K562 (cell line): Measurements from ENCODE around the gene CLIC3.

Experiments used
- CREM ChIP-seq: IDR thresholded peaks from 2 replicates; pipeline ENCODE4 v1.6.1; 2014; ENCODE audit warnings: antibody characterized with exemption, low read depth
- MAZ ChIP-seq, 2 experiments: fragments of 450-650 bp in 1 of 2; sonication (generic) in 1 of 2; formaldehyde crosslinking; IDR thresholded peaks in 1 of 2; conservative IDR thresholded peaks in 1 of 2; 2 replicates each; pipeline versions ENCODE4 v1.4.0 to v1.5.0; 2020; ENCODE audit warnings: mild to moderate bottlenecking in 1 of 2, missing genetic modification reagents in 1 of 2
- PCBP1 ChIP-seq: fragments of 200-400 bp; formaldehyde crosslinking; IDR thresholded peaks from 2 replicates; pipeline ENCODE4 v1.6.1; 2018; ENCODE audit warnings: mild to moderate bottlenecking, low read depth, low read length; ENCODE audit not compliant: poor library complexity, severe bottlenecking
- ZNF24 ChIP-seq: fragments of 450-650 bp; IDR thresholded peaks from 2 replicates; pipeline ENCODE4 v1.6.1; 2016

GRCh38 chr9:137016436-137016835 is 20.1 kb upstream of the CLIC3 start:
- TF ChIP-seq ZNF24 (no peak), CREM (no peak), MAZ (CRISPR knock-in tag; conservative IDR thresholded peaks at IDR 0.05 in 1 of 2, IDR thresholded peaks at IDR 0.05 in 1 of 2) (no peak), PCBP1 (no peak)
